Measurements from ENCODE around the gene SLFNL1. TPM values are rescaled to one million over a fixed set of nuclear protein-coding genes. Genes with fewer than 3 reads are reported as not detected.

The SLFNL1 gene
- total and polyA plus RNA-seq, 4 donors = 0.38 to 1.0 (median 0.60) TPM

DNA sequence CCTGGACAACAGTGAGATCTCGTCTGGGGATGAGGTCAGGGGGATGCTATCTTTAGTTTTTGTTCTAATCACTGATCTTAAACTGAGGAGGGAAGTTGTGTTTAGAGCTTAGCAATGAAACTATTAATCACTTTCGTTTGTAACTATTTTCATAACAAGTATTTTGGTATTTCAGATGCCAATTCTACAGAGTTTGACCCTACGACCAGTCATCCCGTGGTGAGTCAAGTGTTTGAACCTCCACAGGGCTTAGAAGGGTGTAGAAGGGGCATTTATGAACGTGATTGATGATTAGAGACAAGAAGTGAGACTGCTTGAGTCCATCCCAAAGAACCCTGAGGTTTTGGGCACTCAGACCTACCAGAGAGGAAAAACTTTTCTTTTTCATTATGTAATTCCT lies 15.6 kb downstream of the SLFNL1 start:
- WGBS, 2 donors = 63 to 64% methylated on average over 5 of the region's 5 CpGs
- H3K4me3 ChIP-seq (ENCODE audit: low read length in 2 of 2) = no peak overlapping the region
- peaks cover 0 to 26% of the 10 kb centered on the region in 2 donors for H3K36me3 ChIP-seq (ENCODE audit: control insufficient read depth in 1 of 2, insufficient read depth in 2 of 2, low read length in 1 of 2)
- no peaks in the 10 kb centered on the region for H3K4me1 ChIP-seq (ENCODE audit: control insufficient read depth in 1 of 2, insufficient read depth in 2 of 2, low read length in 2 of 2)
- DNase-seq (no peak), ATAC-seq (ENCODE audit: low FRiP score) (no peak)
- H3K9me3 ChIP-seq (ENCODE audit: control insufficient read depth, low read length) = no peaks in the 10 kb centered on the region
- intact Hi-C loops (cut with DNase I) = no loop called here
- H3K27me3 ChIP-seq (ENCODE audit: control insufficient read depth in 1 of 2, insufficient read depth in 2 of 2, low read length in 1 of 2) = no peaks in the 10 kb centered on the region
- H3K27ac ChIP-seq (ENCODE audit: low read depth in 1 of 2, low read length in 2 of 2) = no peak overlapping the region

DNA sequence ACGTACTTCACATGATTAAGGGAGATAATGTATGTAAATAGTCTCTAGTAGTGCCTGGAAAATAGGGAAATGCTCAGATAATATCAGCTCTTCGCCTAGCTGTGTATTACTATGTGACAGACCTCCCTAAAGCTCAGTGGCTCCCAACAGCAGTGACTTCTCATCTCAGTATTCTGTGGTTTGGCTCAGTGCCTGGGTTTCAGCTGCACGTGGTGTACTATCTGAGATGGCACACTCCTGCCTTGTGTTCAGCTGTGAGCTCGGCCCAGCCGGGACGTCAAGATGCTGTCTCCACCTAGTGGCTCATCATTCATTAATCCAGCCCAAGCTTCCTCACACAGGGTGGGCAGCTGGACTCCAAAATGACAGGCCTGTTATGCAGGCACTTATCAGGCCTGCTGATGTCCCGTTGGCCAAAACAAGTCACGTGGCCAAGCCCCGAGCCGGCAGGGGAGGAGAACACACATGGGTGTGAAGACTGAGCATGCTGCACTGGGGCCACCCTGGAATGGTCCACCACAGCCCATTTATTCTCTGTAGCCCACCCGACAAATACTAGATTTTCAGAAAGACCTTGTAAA lies 17.8 kb downstream of the SLFNL1 start:
- ATAC-seq (ENCODE audit: low FRiP score) (peak; percentile 93), DNase-seq (peak; percentile 93 to 95)
- no peak overlapping the region for H3K27ac ChIP-seq (ENCODE audit: low read depth in 1 of 2, low read length in 2 of 2)
- no peaks in the 10 kb centered on the region for H3K4me1 ChIP-seq (ENCODE audit: control insufficient read depth in 1 of 2, insufficient read depth in 2 of 2, low read length in 2 of 2)
- H3K27me3 ChIP-seq (ENCODE audit: control insufficient read depth in 1 of 2, insufficient read depth in 2 of 2, low read length in 1 of 2) = no peaks in the 10 kb centered on the region
- H3K9me3 ChIP-seq (ENCODE audit: control insufficient read depth, low read length) = no peaks in the 10 kb centered on the region
- WGBS, 2 donors = 22 to 26% methylated on average over 11 of the region's 11 CpGs
- no peak overlapping the region for H3K4me3 ChIP-seq (ENCODE audit: low read length in 2 of 2)
- peaks cover 0 to 27% of the 10 kb centered on the region in 2 donors for H3K36me3 ChIP-seq (ENCODE audit: control insufficient read depth in 1 of 2, insufficient read depth in 2 of 2, low read length in 1 of 2)
- intact Hi-C loops (cut with DNase I) = no loop called here

DNA sequence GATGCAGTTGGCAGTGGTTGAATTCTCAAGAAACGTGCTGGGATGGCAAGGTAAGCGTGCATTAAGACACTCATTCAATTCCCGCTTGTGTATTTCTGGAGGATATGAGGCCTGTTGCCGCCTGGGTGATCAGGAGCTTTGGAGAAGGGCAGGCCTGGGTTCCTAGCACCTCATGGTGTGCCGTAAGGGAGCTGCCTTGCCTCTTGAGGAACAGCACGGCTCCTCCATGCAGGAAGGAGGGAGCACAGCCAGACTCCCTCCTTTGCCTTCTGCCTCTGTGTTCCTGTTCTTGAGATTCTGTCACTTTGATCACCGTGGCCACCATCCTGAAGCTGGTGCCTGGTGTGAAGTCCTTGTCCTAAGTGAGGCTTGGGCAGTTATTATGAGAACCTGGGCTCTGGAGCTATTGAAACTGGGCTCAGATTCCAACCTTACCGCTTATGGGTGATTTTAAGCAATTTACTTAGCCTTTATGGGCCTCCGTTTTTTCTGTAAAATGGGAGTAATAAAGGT lies 18.3 kb downstream of the SLFNL1 start:
- DNase-seq (no peak), ATAC-seq (ENCODE audit: low FRiP score) (no peak)
- no peaks in the 10 kb centered on the region for H3K4me1 ChIP-seq (ENCODE audit: control insufficient read depth in 1 of 2, insufficient read depth in 2 of 2, low read length in 2 of 2)
- 84 to 88% methylated on average over 9 of the region's 9 CpGs for WGBS, 2 donors
- peak overlapping the region in 1 of 2 donors; percentile 7 for H3K27ac ChIP-seq (ENCODE audit: low read depth in 1 of 2, low read length in 2 of 2)
- intact Hi-C loops (cut with DNase I) = no loop called here
- H3K36me3 ChIP-seq (ENCODE audit: control insufficient read depth in 1 of 2, insufficient read depth in 2 of 2, low read length in 1 of 2) = peaks cover 3 to 28% of the 10 kb centered on the region in 2 donors
- H3K9me3 ChIP-seq (ENCODE audit: control insufficient read depth, low read length) = no peaks in the 10 kb centered on the region
- H3K27me3 ChIP-seq (ENCODE audit: control insufficient read depth in 1 of 2, insufficient read depth in 2 of 2, low read length in 1 of 2) = no peaks in the 10 kb centered on the region
- no peak overlapping the region for H3K4me3 ChIP-seq (ENCODE audit: low read length in 2 of 2)

DNA sequence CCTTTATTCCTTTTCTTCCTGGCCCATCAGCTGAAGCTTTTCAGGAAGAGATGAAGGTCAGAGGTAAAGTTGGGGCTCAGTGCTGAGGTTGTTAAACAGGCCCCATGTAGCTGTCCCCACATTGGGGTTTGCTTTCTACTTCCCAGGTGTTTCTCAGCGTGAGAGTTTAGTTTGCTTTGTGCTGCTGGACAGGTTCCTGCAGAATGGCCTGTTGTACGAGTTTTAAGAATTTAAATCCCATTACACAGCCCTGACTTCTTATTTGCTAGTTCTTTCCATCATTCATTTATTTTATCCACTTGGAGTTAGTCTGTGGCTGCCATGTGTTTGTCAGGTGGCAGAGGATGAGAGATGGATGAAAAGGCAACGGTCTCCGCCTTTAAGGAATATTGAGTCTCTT lies 22.9 kb downstream of the SLFNL1 start:
- Histone ChIP-seq H3K27me3 (ENCODE audit: control insufficient read depth in 1 of 2, insufficient read depth in 2 of 2, low read length in 1 of 2) (no peaks in the 10 kb centered on the region), H3K36me3 (ENCODE audit: control insufficient read depth in 1 of 2, insufficient read depth in 2 of 2, low read length in 1 of 2) (peaks cover 12 to 31% of the 10 kb centered on the region in 2 donors), H3K4me3 (ENCODE audit: low read length in 2 of 2) (no peak overlapping the region), H3K27ac (ENCODE audit: low read depth in 1 of 2, low read length in 2 of 2) (peak overlapping the region in 1 of 2 donors; percentile 7), H3K4me1 (ENCODE audit: control insufficient read depth in 1 of 2, insufficient read depth in 2 of 2, low read length in 2 of 2) (no peaks in the 10 kb centered on the region), H3K9me3 (ENCODE audit: control insufficient read depth, low read length) (no peaks in the 10 kb centered on the region)
- intact Hi-C loops (cut with DNase I) = no loop called here
- WGBS, 2 donors = 90 to 91% methylated on average over 4 of the region's 4 CpGs
- ATAC-seq (ENCODE audit: low FRiP score) (no peak), DNase-seq (no peak)

DNA sequence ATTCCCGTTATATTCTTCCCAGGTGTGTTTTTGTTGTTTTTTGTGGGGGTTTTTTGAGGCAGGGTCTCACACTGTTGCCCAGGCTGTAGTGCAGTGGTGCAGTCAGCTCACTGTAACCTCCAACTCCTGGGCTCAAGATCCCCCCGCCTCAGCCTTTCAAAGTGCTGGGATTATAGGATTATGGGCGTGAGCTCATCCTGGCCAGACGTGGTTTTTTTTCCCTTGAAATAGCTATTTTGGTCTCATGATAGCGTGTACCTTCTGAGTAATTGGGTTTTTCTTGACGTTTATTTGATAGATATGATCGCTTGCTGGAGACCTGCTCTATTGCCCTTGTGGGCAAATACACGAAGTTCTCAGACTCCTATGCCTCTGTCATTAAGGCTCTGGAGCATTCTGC lies 24.4 kb downstream of the SLFNL1 start:
- Histone ChIP-seq H3K9me3 (ENCODE audit: control insufficient read depth, low read length) (no peaks in the 10 kb centered on the region), H3K36me3 (ENCODE audit: control insufficient read depth in 1 of 2, insufficient read depth in 2 of 2, low read length in 1 of 2) (peaks cover 12 to 27% of the 10 kb centered on the region in 2 donors), H3K4me3 (ENCODE audit: low read length in 2 of 2) (no peak overlapping the region), H3K27ac (ENCODE audit: low read depth in 1 of 2, low read length in 2 of 2) (no peak overlapping the region), H3K27me3 (ENCODE audit: control insufficient read depth in 1 of 2, insufficient read depth in 2 of 2, low read length in 1 of 2) (no peaks in the 10 kb centered on the region), H3K4me1 (ENCODE audit: control insufficient read depth in 1 of 2, insufficient read depth in 2 of 2, low read length in 2 of 2) (no peaks in the 10 kb centered on the region)
- intact Hi-C loops (cut with DNase I) = no loop called here
- ATAC-seq (ENCODE audit: low FRiP score) (no peak), DNase-seq (no peak)
- WGBS, 2 donors = 79 to 80% methylated on average over 8 of the region's 8 CpGs

DNA sequence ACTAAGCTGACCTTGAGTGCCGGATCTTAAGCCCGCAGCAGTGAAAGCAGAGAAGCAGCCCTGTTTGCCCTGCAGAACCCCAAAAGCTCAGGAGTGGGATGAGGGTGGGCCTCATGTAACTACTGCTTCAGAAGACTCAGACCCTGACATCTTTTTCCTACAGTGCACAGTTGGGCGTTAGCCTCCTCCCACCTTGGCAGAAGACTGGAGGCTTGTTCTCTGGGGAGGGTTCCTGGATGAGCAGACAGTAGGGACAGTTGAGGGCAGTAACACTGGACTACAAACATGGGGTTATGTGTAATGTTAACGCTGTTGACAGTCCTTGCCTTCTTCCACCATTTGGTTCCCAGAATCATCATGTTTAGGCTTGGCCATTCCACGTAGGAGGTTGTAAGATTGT lies 32.5 kb downstream of the SLFNL1 start:
- Histone ChIP-seq H3K36me3 (ENCODE audit: control insufficient read depth in 1 of 2, insufficient read depth in 2 of 2, low read length in 1 of 2) (peaks cover 13 to 21% of the 10 kb centered on the region in 2 donors), H3K9me3 (ENCODE audit: control insufficient read depth, low read length) (no peaks in the 10 kb centered on the region), H3K27ac (ENCODE audit: low read depth in 1 of 2, low read length in 2 of 2) (peak overlapping the region in 1 of 2 donors; percentile 25), H3K27me3 (ENCODE audit: control insufficient read depth in 1 of 2, insufficient read depth in 2 of 2, low read length in 1 of 2) (no peaks in the 10 kb centered on the region), H3K4me3 (ENCODE audit: low read length in 2 of 2) (no peak overlapping the region), H3K4me1 (ENCODE audit: control insufficient read depth in 1 of 2, insufficient read depth in 2 of 2, low read length in 2 of 2) (peaks cover 4 to 7% of the 10 kb centered on the region in 2 donors)
- no peak for DNase-seq
- intact Hi-C loops (cut with DNase I) = loop anchor here in 1 of 2 donors (5.0 kb wide), 1 partner anchor 113 kb away; no protein-coding TSS in a partner anchor
- 94 to 98% methylated on average over 5 of the region's 5 CpGs for WGBS, 2 donors
- ATAC-seq (ENCODE audit: low FRiP score) = no peak

DNA sequence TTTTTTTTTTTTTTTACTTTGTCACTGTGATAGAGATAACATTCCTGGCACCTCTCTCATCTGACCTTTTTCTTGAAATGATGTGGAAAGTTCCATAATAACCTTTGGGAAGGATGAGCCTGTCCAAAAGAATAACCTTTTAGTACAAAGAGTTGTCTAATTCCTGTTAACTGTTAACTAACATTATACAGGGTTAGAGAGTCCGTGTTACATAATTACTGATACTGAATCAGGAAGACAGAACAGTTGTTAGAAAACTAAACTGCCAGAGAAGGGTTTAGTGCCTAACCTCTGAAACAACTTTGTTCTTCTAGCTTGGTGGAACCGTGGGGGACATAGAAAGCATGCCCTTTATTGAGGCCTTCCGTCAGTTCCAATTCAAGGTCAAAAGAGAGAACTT lies 33.2 kb downstream of the SLFNL1 start:
- Histone ChIP-seq H3K4me3 (ENCODE audit: low read length in 2 of 2) (no peak overlapping the region), H3K27me3 (ENCODE audit: control insufficient read depth in 1 of 2, insufficient read depth in 2 of 2, low read length in 1 of 2) (no peaks in the 10 kb centered on the region), H3K36me3 (ENCODE audit: control insufficient read depth in 1 of 2, insufficient read depth in 2 of 2, low read length in 1 of 2) (peaks cover 13 to 21% of the 10 kb centered on the region in 2 donors), H3K4me1 (ENCODE audit: control insufficient read depth in 1 of 2, insufficient read depth in 2 of 2, low read length in 2 of 2) (peaks cover 4 to 7% of the 10 kb centered on the region in 2 donors), H3K9me3 (ENCODE audit: control insufficient read depth, low read length) (no peaks in the 10 kb centered on the region), H3K27ac (ENCODE audit: low read depth in 1 of 2, low read length in 2 of 2) (no peak overlapping the region)
- no peak for ATAC-seq (ENCODE audit: low FRiP score)
- WGBS, 2 donors = 90 to 93% methylated on average over 3 of the region's 3 CpGs
- DNase-seq = no peak
- intact Hi-C loops (cut with DNase I) = loop anchor here in 1 of 2 donors (5.0 kb wide), 1 partner anchor 114 kb away; no protein-coding TSS in a partner anchor

DNA sequence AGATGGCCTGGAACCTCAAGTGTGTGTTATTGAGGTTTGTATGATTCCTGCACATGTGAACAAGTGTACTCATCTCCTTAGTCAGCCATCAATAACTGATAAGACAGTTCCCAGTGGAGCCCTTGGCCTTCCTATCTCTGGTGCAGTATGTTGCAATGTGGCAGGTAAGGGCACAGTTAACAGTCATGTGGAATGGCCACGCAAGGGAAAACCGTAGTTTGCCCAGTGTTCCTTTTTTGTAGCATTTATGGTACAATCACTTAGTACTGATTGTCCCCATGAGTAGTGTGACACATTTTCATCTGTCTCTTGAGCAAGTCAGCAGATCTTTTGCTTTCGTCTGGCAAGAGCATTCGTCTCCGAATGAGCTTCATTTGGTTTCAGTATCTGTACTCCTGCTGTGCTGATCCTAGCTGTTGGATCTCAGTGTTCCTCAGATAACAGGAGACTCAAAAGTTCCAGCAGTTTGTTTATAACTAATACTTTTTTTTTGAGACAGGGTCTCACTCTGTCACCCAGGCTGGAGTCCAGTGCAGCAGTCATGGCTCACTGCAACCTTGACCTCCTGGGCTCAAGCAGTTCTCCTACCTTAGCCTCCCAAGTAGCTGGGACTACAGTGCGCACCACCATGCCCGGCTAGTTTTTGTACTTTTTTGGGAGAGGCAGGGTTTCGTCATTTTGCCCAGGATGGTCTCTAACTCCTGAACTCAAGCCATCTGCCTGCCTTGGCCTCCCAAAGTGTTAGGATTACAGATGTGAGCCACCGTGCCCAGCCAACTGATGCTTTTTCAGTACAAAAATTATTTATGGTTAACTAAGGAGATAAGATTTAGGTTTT lies 33.9 kb downstream of the SLFNL1 start:
- intact Hi-C loops (cut with DNase I) = loop anchor here in 1 of 2 donors (5.0 kb wide), 1 partner anchor 115 kb away; no protein-coding TSS in a partner anchor
- WGBS, 2 donors = 64 to 65% methylated on average over 9 of the region's 9 CpGs
- H3K36me3 ChIP-seq (ENCODE audit: control insufficient read depth in 1 of 2, insufficient read depth in 2 of 2, low read length in 1 of 2) = peaks cover 13 to 21% of the 10 kb centered on the region in 2 donors
- H3K4me3 ChIP-seq (ENCODE audit: low read length in 2 of 2) = no peak overlapping the region
- H3K27ac ChIP-seq (ENCODE audit: low read depth in 1 of 2, low read length in 2 of 2) = peak overlapping the region in 1 of 2 donors; percentile 76
- H3K4me1 ChIP-seq (ENCODE audit: control insufficient read depth in 1 of 2, insufficient read depth in 2 of 2, low read length in 2 of 2) = peaks cover 4 to 7% of the 10 kb centered on the region in 2 donors
- no peaks in the 10 kb centered on the region for H3K27me3 ChIP-seq (ENCODE audit: control insufficient read depth in 1 of 2, insufficient read depth in 2 of 2, low read length in 1 of 2)
- ATAC-seq (ENCODE audit: low FRiP score) (no peak), DNase-seq (no peak)
- H3K9me3 ChIP-seq (ENCODE audit: control insufficient read depth, low read length) = no peaks in the 10 kb centered on the region
